AG09319 (cell line): ENCODE results near the gene OTUD7B.

Experiments
- DNase-seq: peaks from one replicate; pipeline ENCODE4 v3.0.0-alpha.2; 2010; ENCODE audit warnings: low read depth; ENCODE audit errors: extremely low read depth
- TF ChIP-seq, protein P1 (sequence below): IDR thresholded peaks from 2 replicates; pipeline ENCODE4 v1.5.1; 2011; ENCODE audit warnings: low read depth, mild to moderate bottlenecking, inconsistent platforms, low read length, moderate library complexity

Gene OTUD7B

DNA sequence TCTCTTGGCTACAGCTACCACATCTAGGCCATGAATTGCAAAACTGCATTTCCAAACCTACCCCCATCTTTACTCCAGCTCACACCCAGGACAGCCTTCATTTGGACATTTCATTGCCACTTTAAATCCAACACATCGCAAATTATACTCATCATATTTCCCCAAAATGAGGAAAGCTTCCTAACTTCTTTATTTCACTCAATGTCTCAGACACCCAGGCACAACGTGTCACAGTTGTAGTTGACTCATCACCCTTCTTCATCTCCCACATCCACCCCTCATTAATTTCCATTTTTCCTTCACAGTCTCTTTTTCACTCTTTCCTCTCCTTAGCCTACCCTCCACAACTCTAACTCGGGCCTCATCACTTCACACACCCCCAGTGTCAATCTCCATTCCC is 6.7 kb downstream of the OTUD7B start:
- TF ChIP-seq, protein P1, sequence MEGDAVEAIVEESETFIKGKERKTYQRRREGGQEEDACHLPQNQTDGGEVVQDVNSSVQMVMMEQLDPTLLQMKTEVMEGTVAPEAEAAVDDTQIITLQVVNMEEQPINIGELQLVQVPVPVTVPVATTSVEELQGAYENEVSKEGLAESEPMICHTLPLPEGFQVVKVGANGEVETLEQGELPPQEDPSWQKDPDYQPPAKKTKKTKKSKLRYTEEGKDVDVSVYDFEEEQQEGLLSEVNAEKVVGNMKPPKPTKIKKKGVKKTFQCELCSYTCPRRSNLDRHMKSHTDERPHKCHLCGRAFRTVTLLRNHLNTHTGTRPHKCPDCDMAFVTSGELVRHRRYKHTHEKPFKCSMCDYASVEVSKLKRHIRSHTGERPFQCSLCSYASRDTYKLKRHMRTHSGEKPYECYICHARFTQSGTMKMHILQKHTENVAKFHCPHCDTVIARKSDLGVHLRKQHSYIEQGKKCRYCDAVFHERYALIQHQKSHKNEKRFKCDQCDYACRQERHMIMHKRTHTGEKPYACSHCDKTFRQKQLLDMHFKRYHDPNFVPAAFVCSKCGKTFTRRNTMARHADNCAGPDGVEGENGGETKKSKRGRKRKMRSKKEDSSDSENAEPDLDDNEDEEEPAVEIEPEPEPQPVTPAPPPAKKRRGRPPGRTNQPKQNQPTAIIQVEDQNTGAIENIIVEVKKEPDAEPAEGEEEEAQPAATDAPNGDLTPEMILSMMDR: no peak
- no peak for DNase-seq

DNA sequence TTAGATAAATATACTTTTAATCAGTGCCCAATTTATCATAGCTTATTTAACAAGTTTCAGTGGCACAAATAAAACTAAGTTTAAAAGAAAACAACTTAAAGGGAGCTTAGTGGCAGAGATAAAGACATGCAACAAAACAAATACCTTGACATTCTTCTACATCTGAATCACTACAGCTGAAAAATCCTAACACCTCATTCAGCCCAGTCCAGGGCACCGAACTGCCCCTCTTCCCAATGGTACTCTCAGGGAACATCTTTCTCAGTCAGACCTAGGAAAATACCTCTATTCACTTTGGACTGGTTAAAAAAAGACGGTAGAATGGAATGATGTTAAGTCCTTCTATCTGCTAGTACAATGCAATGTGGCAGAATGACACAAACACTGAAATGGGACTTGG is 8.3 kb downstream of the OTUD7B start:
- TF ChIP-seq, protein P1: no peak
- no peak for DNase-seq

DNA sequence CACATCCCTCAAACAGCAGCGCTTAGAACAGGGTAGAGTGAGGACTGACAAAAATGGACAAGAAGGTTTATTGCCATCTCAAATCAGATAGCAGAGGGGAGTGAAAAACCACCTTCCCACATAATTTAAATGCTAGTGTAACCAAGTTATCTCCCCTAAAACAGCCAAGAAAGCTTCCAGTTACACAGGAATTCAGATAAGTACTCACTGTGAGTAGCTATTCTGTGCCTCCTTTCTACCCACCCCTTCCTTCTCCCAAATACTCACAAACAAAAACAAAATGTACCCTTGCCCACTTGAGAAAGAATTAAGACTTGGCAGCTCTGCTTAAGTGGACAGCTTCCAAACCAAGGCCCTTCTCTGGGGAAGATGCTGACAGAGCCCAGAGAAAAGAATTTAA is 9.1 kb downstream of the OTUD7B start:
- TF ChIP-seq, protein P1: no peak
- DNase-seq: no peak

DNA sequence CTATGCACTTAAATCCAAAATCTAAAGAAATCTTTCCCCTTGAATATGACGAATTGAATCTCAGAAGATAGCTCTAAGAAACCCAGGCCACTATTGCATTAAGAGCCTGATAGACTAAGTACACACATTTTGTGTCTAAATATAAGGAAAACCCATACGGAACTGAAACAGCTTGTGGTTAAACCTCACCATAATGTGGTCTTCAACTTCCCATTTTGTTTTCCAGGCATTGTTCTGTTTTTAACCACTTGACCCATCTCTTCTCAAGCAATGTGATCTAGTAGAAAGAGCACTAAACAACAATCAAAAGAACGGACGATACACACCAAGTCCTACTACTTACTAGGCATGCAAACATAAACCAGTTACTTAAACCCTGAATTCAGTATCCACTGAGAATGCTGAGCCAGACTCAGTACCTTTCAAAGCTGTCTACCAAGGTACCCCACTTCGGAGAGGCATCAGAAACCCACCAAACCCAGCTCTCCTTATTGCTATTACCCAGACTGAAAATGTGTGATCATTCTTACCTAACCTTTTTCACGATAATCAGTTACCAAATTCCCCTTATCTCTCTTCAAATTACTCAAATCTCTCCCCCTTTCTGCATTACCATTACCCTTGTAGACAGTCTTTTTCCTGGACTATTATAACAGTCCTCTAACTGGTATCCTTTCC is 12.8 kb downstream of the OTUD7B start:
- DNase-seq: no peak

DNA sequence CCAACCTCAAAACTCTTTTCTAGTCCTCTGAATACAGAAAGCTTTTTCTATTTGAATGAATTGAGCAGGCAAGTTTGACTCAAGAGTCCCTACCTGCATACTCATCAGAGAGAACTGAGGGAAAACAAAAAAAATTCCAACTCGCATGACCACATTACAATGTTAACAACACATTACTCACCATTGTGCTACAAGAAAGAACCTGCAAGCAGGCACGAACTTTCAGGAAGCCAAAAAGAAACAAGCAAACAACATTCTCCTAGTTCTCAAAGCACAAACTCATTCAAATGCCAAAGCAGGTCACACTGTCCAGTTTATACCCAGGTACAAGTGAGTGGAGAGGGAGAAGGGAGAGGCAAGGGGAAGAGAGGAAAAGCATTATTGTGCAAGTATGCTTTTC is 14.6 kb downstream of the OTUD7B start:
- no peak for DNase-seq
- TF ChIP-seq, protein P1: no peak

More for the DNA sequence above, 12.8 kb downstream of the OTUD7B start:
- TF ChIP-seq, protein P1: no peak

DNA sequence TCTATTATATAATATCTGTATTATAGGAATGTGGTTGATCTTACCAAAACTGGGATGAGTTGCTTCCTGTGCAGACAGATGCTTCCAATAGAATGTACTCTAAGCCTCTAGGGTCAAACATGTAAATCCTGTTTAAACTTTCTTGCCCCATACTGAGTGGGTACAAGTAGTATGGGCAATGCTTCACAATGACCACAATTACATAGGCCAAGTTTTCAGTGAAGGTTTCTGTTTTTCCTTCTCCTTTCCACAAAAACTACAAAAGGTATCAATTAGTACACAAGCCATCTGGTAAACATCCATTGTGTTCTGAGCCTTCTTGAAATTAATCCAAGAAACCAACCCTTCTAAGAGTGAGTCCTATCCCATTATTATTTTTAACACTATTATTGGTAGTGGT is 16.8 kb downstream of the OTUD7B start:
- TF ChIP-seq, protein P1: no peak
- DNase-seq: no peak

DNA sequence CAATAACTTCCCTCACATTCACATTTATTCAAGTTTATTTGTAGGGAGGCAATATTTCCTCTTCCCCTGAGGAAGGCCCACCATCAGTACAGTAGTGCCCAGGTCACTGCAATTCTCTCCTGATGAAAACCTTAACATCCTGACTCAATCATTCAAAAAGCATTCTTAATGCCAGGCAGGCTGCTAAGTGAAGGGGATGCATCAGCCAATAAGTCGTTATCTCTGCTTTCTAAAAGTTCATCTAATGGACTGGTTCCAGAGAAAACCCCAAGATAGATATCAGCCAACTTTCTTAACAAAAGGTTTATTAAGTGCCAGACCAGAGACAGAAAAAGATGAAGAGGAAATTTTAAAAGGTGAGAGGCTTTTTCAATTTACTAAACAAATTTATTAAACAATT is 17.3 kb downstream of the OTUD7B start:
- TF ChIP-seq, protein P1: no peak
- DNase-seq: no peak
